ENCODE results near the gene PRIM1.

DNA sequence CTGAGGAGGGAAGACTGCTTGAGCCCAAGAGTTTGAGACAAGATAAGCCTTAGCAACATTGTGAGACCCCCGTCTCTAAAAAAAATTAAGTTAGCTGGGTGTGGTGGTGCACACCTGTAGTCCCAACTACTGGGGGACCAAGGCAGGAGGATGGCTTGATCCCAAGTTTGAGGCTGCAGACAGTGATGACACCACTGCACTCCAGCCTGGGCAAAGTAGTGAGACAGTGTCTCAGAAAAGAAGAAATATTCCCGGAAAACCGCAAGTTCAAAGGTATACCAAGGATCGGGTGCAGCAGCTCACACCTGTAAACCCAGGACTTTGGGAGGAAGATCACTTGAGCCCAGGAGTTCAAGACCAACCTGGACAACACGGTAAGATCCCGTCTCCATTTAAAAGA, 69.8 kb downstream of the PRIM1 start:
- TF ChIP-seq CTCF (IDR thresholded peaks at IDR 0.05) (no peak), HDAC2 (IDR thresholded peaks at IDR 0.05) (no peak), CHD2 (IDR thresholded peaks at IDR 0.05; ENCODE audit: low read length, partially characterized antibody) (no peak), SMC3 (IDR thresholded peaks at IDR 0.05) (no peak), ZFP36 (IDR thresholded peaks at IDR 0.05; ENCODE audit: borderline replicate concordance, partially characterized antibody) (no peak), POLR2AphosphoS2 (conservative IDR thresholded peaks at IDR 0.05; ENCODE audit: low read length) (no peak)
- TF ChIP-seq, protein P1, sequence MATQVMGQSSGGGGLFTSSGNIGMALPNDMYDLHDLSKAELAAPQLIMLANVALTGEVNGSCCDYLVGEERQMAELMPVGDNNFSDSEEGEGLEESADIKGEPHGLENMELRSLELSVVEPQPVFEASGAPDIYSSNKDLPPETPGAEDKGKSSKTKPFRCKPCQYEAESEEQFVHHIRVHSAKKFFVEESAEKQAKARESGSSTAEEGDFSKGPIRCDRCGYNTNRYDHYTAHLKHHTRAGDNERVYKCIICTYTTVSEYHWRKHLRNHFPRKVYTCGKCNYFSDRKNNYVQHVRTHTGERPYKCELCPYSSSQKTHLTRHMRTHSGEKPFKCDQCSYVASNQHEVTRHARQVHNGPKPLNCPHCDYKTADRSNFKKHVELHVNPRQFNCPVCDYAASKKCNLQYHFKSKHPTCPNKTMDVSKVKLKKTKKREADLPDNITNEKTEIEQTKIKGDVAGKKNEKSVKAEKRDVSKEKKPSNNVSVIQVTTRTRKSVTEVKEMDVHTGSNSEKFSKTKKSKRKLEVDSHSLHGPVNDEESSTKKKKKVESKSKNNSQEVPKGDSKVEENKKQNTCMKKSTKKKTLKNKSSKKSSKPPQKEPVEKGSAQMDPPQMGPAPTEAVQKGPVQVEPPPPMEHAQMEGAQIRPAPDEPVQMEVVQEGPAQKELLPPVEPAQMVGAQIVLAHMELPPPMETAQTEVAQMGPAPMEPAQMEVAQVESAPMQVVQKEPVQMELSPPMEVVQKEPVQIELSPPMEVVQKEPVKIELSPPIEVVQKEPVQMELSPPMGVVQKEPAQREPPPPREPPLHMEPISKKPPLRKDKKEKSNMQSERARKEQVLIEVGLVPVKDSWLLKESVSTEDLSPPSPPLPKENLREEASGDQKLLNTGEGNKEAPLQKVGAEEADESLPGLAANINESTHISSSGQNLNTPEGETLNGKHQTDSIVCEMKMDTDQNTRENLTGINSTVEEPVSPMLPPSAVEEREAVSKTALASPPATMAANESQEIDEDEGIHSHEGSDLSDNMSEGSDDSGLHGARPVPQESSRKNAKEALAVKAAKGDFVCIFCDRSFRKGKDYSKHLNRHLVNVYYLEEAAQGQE (IDR thresholded peaks at IDR 0.05): no peak

Measured in A549 (cell line).